HG02763 (cell line): ENCODE measurements around the gene EXOSC3.
"Not testable (repeated sequence)": the region's sequence is repeated elsewhere in the genome, so short reads cannot be mapped to it uniquely, and the experiment has no call there.

Source experiments
- ATAC-seq: cut with Tn5 transposase; IDR thresholded peaks from one replicate; pipeline ENCODE4 v1.9.1; 2021; ENCODE audit warnings: mild to moderate bottlenecking, moderate library complexity; ENCODE audit not compliant: unreplicated experiment

Gene EXOSC3

GRCh38 chr9:37784616-37785483 is at the start of gene EXOSC3:
Gene EXOSC3 (minus strand): TSS chr9:37785064. CDS start chr9:37785044, 20 bp downstream.
- peak; percentile 89 for ATAC-seq

GRCh38 chr9:37827483-37828165 is 42.8 kb upstream of the EXOSC3 start:
- no peak for ATAC-seq

DNA sequence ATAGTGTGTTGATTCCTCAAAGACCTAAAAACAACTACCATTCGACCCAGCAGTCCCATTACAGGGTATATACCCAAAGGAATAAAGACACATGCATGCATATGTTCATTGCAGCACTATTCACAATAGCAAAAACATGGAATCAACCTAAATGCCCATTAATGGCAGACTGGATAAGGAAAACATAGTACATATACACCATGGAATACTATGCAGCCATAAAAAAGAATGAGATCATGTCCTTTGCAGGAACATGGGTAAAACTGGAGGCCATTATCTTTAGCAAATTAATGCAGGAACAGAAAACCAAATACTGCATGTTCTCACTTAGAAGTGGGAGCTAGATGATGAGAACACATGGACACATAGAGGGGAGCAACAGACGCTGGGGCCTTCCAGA is 40.3 kb upstream of the EXOSC3 start:
- not testable (repeated sequence) for ATAC-seq

GRCh38 chr9:37820142-37820541 is 35.3 kb upstream of the EXOSC3 start:
- no peak for ATAC-seq

- no peak for ATAC-seq
Observed at GRCh38 chr9:37818849-37819248, 34.0 kb upstream of the EXOSC3 start.

- ATAC-seq: no peak
Observed at GRCh38 chr9:37812773-37813379, 28.0 kb upstream of the EXOSC3 start.

- ATAC-seq: no peak
Observed at GRCh38 chr9:37811906-37812476, 27.1 kb upstream of the EXOSC3 start.

- not testable (repeated sequence) for ATAC-seq
Observed at GRCh38 chr9:37809676-37810075, 24.8 kb upstream of the EXOSC3 start.

- ATAC-seq: no peak
Observed at GRCh38 chr9:37806271-37806670, 21.4 kb upstream of the EXOSC3 start.

DNA sequence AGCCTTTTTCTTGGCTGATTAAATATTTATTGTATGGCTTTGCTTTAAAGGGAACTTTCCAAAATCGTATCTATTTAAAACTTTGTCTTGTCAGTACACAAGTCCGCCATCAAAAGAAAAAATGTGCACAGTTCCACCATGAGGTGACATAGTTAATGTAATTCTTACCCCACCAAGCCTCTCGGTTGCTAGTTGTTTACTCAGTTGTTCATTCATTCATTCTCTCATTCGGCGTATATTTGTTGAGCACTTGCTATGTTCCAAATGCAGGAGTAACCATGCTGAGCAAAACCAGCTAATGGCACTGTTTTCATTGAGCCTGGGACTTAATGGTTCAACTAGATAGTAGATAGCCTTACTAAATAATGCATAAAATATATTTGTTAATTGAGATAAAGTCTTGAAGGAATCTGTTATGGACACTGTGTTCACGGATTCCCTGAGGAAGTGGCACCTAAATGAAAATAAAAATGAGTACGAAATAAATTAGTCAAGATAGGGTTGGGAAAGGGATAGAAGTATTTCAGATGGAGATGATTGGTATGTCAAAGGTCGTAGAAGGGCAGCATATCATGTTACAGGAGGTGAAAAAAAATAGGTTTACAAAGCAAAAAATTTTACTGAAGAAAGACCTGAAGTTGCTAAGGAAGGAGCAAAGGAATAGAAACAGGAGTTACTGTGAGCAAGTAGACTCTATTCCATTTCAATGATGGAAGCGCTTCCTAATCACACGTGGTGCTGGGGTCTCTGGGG is 17.3 kb upstream of the EXOSC3 start:
- ATAC-seq: no peak

- peak; percentile 30 for ATAC-seq
Observed at GRCh38 chr9:37801287-37801850, 16.5 kb upstream of the EXOSC3 start.

DNA sequence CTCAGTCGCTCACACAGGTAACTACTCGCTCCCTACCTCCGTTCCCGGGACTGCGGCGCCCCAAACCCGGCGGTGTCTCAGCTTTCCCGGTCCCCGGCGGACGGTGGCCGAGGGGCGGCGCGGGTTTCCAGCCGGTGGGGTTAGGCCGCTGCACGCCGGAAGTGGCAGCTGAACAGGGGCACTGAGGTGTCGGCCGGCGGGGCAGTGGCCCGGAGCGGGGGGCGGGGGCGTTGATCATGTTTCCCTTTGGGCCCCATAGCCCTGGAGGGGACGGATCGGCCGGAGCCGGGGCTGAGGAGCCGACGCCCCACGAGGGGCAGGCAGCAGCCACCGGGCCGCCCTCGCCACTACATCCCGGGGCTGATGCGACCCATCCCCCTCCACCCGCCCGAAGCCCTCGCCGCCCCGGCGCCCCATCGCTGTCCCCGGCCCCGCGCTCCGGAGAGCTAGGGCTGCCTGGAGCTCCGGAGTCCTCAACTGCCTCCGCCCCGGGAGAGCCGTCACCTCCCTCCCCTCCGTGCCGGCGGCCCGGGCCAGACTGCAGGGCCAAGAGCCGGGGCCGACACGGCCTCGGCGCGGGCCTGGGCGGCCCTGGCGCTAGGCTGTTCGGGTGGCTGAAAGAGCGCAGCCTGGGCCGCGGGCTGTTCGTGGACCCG is 15.9 kb upstream of the EXOSC3 start, which contains the start of gene DCAF10:
Gene DCAF10, plus strand, starts transcription at position 167 of the 656 bp plus-strand sequence. Its CDS starts 70 bp downstream, at position 237.
- ATAC-seq: peak; percentile 72

DNA sequence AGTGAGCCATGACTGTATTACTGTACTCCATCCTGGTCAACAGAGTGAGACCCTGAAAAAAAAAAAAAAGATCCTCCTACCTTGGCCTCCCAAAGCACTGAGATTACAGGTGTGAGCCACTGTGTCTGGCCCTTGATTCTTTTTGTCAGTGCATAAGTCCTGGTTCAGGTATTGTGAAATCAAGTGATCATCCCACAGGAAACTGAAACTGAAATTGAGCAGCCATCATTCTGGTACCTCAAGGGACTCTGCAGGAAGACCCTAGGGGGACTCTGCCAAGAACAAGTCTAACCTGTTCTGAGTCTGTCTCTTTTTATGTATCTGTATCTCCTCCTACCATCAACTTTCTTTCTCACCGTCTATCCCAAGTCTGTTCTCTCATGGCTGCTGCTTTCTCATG is 13.8 kb upstream of the EXOSC3 start:
- no peak for ATAC-seq

GRCh38 chr9:37796232-37796631 is 11.4 kb upstream of the EXOSC3 start:
- ATAC-seq: no peak

GRCh38 chr9:37792122-37792521 is 7.3 kb upstream of the EXOSC3 start:
- ATAC-seq: no peak

GRCh38 chr9:37790096-37790495 is 5.2 kb upstream of the EXOSC3 start:
- ATAC-seq: no peak

DNA sequence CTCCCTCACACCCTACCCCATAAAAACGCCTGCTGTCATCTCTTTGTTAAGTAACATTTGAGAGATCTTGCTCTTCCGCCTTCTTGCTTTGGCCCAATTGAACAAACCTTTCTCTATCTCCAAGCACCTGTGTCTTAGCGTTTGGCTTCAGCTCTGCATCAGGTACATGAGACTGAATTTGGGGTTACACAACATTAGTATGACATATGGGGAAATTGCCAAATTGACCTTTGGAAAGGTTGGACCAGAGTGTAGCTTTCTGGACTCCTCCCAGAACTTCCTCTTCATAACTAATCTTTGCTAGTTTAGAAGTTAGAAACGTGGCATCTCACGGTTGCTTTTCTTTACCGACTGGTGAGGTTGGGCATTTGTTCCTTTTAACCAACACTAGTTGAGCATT is 3.5 kb upstream of the EXOSC3 start:
- no peak for ATAC-seq

GRCh38 chr9:37787059-37787458 is 2.2 kb upstream of the EXOSC3 start:
- ATAC-seq: no peak

DNA sequence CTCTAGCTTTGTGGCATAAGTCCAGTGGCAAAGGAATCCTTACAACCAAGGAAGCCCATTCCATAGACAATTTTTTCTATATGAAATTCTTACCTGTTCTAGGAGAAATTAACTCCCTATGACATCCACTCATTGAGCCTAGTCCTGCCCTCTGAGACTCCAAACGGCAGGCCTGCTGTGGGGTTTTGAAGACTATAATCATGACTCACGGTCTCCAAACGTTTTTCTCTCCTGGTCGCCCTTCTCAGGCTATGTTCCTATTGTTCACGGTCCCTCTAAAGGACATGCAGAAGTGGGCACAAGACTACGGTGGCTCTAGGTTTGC is 611 bp downstream of the EXOSC3 start:
- no peak for ATAC-seq

DNA sequence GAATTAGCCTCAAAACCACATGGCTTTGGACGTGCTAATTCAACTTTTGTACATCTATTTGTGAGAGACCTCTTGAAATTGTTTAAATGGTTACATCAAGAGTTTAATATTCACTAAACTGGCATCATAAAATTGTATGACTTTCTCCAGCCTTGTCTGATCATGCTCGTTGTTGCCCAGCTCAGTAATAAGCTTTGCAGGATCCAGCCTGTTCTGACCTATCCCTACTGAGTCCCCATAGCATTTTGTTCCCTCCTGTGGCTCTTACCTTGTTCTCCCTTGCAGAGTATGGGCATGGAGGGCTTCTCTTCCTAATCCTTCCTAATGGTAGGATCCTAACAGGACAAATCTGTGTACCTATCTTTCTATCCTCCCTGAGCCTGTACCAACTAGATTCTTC is 6.3 kb downstream of the EXOSC3 start:
- no peak for ATAC-seq
